ENCODE results near the gene SH3TC1. TPM values are rescaled to one million over a fixed set of nuclear protein-coding genes. Genes with fewer than 3 reads are reported as not detected.

Gene SH3TC1
- total RNA-seq, 4 donors from 2014 or later: 10.1 to 15.9 (median 11.1) TPM

DNA sequence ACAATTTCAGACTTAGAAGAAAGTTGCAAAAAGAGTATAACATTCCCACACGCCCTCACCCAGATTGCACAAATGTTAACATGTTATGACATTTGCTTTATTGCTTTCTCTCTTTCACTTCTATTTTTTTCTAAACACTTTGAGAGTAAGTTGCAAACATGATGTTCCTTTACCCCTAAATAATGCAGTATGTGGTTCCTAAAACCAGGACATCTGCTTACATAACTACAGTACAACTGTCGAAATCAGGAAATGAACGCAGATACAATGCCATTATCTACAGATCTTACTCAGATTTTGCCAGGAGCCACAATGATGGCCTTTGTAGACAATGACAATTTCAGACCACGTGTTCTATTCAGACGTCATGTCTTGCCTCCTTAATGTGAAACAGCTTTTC, 22.4 kb downstream of the SH3TC1 start:
- H3K4me3 ChIP-seq (ENCODE audit: low read depth, poor library complexity, severe bottlenecking): no peak overlapping the region
- intact Hi-C loops (cut with DNase I; ENCODE audit: low total_unique reads): no loop called here
- 38% methylated on average over 5 of the region's 5 CpGs for WGBS, 2 donors
- TF ChIP-seq CTCF (IDR thresholded peaks at IDR 0.05): no peak
- TF ChIP-seq POLR2A (IDR thresholded peaks at IDR 0.05): no peak
- no peak for DNase-seq (ENCODE audit: low spot score in 2 of 2)

- TF ChIP-seq CTCF (IDR thresholded peaks at IDR 0.05) (no peak), POLR2A (IDR thresholded peaks at IDR 0.05) (no peak)
- intact Hi-C loops (cut with DNase I; ENCODE audit: low total_unique reads): no loop called here
- no peak for DNase-seq (ENCODE audit: low spot score in 2 of 2)
- H3K4me3 ChIP-seq (ENCODE audit: low read depth, poor library complexity, severe bottlenecking): no peak overlapping the region
Observed at GRCh38 chr4:8221985-8222384, 22.9 kb downstream of the SH3TC1 start.

DNA sequence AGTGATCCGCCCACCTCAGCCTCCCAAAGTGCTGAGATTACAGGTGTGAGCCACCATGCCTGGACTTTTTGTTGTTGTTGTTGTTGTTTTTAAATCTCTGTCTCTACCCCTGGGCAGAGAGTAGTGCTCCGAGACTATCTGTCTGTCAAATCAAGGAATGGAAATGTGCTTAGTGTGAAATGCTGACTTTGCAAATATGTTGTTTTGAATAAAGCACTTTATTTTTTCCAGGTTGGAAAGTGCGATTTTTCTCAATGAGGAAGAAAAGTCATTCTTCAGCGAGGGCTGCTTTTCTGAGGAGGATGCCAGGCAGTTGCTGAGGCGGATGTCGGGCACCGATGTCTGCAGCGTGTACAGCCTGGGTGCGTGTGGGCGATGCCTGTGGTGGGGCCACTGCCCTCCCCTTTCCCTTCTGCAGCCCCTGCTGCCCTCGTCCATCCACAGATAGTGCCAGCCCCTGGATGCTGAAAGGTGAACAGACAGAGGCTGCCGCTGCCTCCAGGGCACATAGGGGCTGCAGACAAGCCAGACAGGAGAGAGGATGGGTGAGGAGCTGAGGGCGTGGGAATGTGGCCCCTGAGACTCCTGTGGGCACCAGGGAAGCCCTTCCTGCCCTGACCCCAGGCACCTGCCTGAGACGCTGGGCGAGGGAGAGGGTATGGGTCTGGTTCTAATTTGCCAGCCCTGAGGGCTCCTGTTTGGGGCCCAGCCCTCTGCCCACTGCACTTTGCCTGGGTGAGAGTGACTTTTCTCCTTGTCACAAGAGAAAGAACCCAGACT, 23.7 kb downstream of the SH3TC1 start:
- no peak overlapping the region for H3K4me3 ChIP-seq (ENCODE audit: low read depth, poor library complexity, severe bottlenecking)
- intact Hi-C loops (cut with DNase I; ENCODE audit: low total_unique reads): no loop called here
- no peak for DNase-seq (ENCODE audit: low spot score in 2 of 2)
- TF ChIP-seq CTCF (IDR thresholded peaks at IDR 0.05) (no peak), POLR2A (IDR thresholded peaks at IDR 0.05) (no peak)
- 94% methylated on average over 15 of the region's 15 CpGs for WGBS, 2 donors

- WGBS, 2 donors: 89 to 90% methylated on average over 12 of the region's 12 CpGs
- TF ChIP-seq POLR2A (IDR thresholded peaks at IDR 0.05): no peak
- no peak for TF ChIP-seq CTCF (IDR thresholded peaks at IDR 0.05)
- no peak for DNase-seq (ENCODE audit: low spot score in 2 of 2)
- intact Hi-C loops (cut with DNase I; ENCODE audit: low total_unique reads): no loop called here
- no peak overlapping the region for H3K4me3 ChIP-seq (ENCODE audit: low read depth, poor library complexity, severe bottlenecking)
Observed at GRCh38 chr4:8224267-8224974, 25.3 kb downstream of the SH3TC1 start.

DNA sequence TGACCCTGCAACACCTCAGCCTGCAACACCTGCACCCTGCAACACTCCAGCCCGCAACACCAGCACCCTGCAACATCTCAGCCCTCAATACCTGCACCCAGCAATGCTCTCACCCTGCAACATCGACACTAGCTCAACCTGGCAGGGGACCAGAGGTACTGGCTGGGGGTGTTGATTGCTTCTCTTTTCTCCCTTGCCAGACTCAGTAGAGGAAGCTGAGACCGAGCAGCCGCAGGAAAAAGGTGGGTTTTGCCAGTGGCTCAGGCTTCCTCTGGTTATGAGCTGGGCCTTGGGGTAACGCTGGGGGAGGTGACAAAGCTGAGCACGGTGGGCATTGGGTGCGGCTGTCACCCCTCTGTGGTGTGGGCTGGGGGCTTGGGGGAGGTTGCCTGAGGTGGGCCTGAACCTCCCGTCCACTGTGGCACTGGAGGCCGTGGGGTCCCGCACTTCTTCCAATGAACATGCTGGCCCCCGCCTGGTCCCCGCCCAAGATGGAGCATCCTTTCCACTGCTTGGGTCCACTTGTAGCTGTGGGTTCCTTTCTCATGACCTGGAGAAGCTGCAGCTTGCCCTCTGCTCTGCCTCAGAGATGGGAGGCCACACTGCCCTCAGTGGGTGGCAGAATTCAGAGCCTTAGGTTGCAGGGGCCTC, 26.0 kb downstream of the SH3TC1 start:
- H3K4me3 ChIP-seq (ENCODE audit: low read depth, poor library complexity, severe bottlenecking): no peak overlapping the region
- TF ChIP-seq POLR2A (IDR thresholded peaks at IDR 0.05): no peak
- TF ChIP-seq CTCF (IDR thresholded peaks at IDR 0.05): no peak
- no peak for DNase-seq (ENCODE audit: low spot score in 2 of 2)
- WGBS, 2 donors: 79 to 89% methylated on average over 5 to 11 of the region's 12 CpGs
- intact Hi-C loops (cut with DNase I; ENCODE audit: low total_unique reads): no loop called here
